Right atrium auricular region (tissue), 2 donors: ENCODE measurements around the gene CHKA. TPM values are rescaled to one million over a fixed set of nuclear protein-coding genes. Genes with fewer than 3 reads are reported as not detected.
A peak's percentile ranks its signal among the peaks of the same experiment; 100 is the strongest.

ENCODE experiments used
- DNase-seq: peaks from one replicate; pipeline ENCODE4 v3.0.0-alpha.2; 2019; ENCODE audit warnings: low spot score
- H3K27ac ChIP-seq, 2 donors: fragments of 200-600 bp; sonication (generic); 1 replicate in 1 of 2; 2 replicates in 1 of 2; pipeline ENCODE4 v1.5.1; 2016 to 2019
- H3K27me3 ChIP-seq, 2 donors: fragments of 200-600 bp; sonication (generic); one replicate each; pipeline versions ENCODE4 v1.5.1 to v1.6.0; 2017 to 2019
- H3K36me3 ChIP-seq: fragments of 200-600 bp; sonication (generic); one replicate; pipeline ENCODE4 v1.5.1; 2016
- H3K4me1 ChIP-seq, 2 donors: fragments of 200-600 bp; sonication (generic); one replicate each; pipeline versions ENCODE4 v1.5.1 to v1.6.0; 2017 to 2019
- H3K4me3 ChIP-seq, 2 donors: fragments of 200-600 bp; sonication (generic); 1 replicate in 1 of 2; 2 replicates in 1 of 2; pipeline ENCODE4 v1.5.1; 2017 to 2019; ENCODE audit warnings: mild to moderate bottlenecking in 1 of 2, moderate library complexity in 1 of 2
- H3K9me3 ChIP-seq, 2 donors: fragments of 200-600 bp; sonication (generic); one replicate each; pipeline ENCODE4 v1.5.1; 2019
- CTCF ChIP-seq, 2 donors: fragments of 200-600 bp; sonication (generic); IDR thresholded peaks; one replicate each; pipeline ENCODE4 v1.5.1; 2019; ENCODE audit warnings: antibody characterized with exemption in 2 of 2
- total RNA-seq, 2 donors: library from RNA; depleted of rRNA; stranded (reverse); fragments of >200 nt; gene quantifications; one replicate each; pipeline ENCODE4 v1.1.0, GENCODE V29; 2016

The CHKA gene
- total RNA-seq, 2 donors from 2014 or later = 6.1 to 10.3 TPM

DNA sequence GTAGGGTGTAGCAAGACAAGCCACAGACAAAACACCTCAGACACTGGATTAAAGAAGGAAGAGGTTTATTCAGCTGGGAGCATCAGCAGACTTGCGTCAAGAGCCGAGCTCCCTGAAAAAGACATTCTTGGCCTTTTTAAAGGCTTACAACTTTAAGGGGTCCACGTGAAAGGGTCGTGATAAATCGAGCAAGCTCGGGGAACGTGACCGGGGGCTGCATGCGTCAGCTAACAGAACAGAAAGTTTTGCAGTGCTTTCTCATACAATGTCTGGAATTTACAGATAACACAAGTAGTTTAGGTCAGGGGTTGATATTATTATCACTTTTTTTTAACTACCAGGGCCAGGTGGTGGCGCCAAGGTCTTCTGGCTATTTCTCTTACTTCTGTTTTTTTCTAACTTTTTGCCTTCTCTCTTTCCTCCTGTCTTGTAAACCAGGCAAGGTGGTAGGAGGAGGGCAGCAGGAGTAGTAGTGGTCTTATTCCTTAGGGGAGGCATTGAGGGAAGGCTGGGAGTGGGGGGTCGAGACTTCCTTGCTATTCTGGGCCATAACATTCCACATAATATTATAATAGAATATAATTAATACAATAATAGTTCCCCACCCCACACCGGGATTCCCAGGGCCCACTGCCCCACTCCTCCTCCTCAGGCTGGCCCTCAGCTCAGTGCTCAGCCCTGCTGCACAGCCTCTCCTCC is 111.6 kb downstream of the CHKA start:
- no peaks in the 10 kb centered on the region for H3K27me3 ChIP-seq
- TF ChIP-seq CTCF (IDR thresholded peaks at IDR 0.05) = peak in 1 of 2 donors; percentile 10
- peak overlapping the region; percentile 79 to 80 for H3K27ac ChIP-seq
- H3K9me3 ChIP-seq = no peaks in the 10 kb centered on the region
- H3K36me3 ChIP-seq = no peaks in the 10 kb centered on the region
- no peak for DNase-seq
- peak overlapping the region in 1 of 2 donors; percentile 43 for H3K4me3 ChIP-seq
- H3K4me1 ChIP-seq = peaks cover 0 to 31% of the 10 kb centered on the region in 2 donors

DNA sequence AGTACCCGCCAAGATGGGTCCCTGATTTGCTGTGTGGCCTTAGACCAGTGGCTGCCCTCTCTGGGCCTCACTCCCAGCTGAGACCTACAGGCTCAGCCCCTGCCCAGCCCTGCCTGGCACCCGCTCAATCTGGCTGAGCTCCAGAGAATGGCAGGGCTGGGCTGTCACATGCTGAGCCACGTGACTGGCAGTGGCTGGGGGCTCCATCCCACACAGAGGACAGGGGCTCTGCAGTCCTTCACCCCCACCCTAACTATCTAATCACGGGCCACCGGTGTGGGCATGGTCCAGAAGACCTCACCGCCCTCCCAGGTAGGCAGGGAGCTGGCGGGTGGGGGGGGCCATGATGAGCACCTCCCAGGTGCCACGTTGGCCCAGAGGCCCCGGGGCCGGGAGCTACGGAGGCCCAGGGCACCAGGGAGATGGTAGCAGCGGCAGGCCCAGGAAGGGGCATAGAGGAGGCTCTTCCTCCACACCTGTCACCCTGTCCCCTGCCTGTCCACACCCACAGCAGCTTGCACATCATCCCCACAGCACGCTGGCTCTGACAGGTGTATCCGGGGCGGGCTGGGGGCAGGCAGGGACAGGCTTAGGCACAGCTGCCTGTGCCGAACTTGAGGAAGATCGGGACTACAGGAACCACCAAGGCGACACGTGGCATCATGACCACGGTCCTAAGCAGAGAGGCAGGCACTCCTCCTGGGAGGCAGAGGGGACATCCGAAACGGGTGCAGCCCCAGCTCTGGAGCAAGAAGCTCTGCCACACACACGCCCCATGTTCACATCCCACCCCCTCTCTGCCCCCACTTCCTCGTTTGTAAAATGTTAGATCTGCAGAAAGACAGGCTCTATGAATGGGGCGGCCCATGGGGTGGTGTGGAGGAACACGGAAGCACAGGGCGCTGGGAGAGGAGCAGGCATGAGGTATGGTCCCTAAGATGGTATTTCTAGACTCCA is 112.5 kb downstream of the CHKA start:
- Histone ChIP-seq H3K4me1 (peaks cover 0 to 36% of the 10 kb centered on the region in 2 donors), H3K9me3 (no peaks in the 10 kb centered on the region), H3K27me3 (no peaks in the 10 kb centered on the region), H3K27ac (peak overlapping the region in 1 of 2 donors; percentile 79), H3K36me3 (no peaks in the 10 kb centered on the region), H3K4me3 (no peak overlapping the region)
- no peak for TF ChIP-seq CTCF (IDR thresholded peaks at IDR 0.05)
- DNase-seq = no peak

GRCh38 chr11:68007498-68008380 is 113.4 kb downstream of the CHKA start:
- Histone ChIP-seq H3K36me3 (no peaks in the 10 kb centered on the region), H3K27ac (no peak overlapping the region), H3K27me3 (no peaks in the 10 kb centered on the region), H3K4me3 (no peak overlapping the region), H3K4me1 (peaks cover 0 to 43% of the 10 kb centered on the region in 2 donors), H3K9me3 (no peaks in the 10 kb centered on the region)
- no peak for DNase-seq
- TF ChIP-seq CTCF (IDR thresholded peaks at IDR 0.05) = no peak

GRCh38 chr11:68006606-68007166 is 114.5 kb downstream of the CHKA start:
- TF ChIP-seq CTCF (IDR thresholded peaks at IDR 0.05) = no peak
- peaks cover 0 to 43% of the 10 kb centered on the region in 2 donors for H3K4me1 ChIP-seq
- no peak overlapping the region for H3K27ac ChIP-seq
- no peaks in the 10 kb centered on the region for H3K9me3 ChIP-seq
- no peak overlapping the region for H3K4me3 ChIP-seq
- DNase-seq = no peak
- no peaks in the 10 kb centered on the region for H3K27me3 ChIP-seq
- no peaks in the 10 kb centered on the region for H3K36me3 ChIP-seq
